ENCODE data around the gene CCND1. TPM values are rescaled to one million over a fixed set of nuclear protein-coding genes. Genes with fewer than 3 reads are reported as not detected.
A peak's percentile ranks its signal among the peaks of the same experiment; 100 is the strongest.

CCND1 gene
- polyA plus RNA-seq, 6 donors from 2014 or later, result 1.6 to 7.7 (median 4.5) TPM; not detected in 1

DNA sequence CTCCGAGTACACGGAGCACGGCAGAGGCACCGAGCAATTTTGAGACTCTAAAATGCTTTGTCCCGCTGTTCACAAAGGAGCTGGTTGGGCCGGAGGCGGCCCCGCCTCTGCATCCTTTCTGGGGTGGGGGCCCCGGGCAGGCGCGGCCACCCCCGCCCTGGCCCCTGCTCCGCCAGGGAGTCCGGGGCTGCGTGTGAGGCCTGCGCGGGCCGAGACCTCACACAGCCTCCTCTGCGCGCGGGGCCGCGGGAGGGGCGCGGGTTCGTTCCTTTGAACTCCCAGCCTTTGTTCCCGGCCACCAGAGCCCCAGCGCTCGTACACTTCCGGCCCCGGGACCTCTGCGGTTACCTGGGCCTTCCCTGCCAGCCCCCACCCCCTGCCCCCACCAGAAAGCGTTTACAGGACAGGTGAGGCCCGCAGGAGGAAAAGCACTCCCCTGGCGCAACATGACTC is 61.3 kb downstream of the CCND1 start:
- Mint-ChIP-seq H3K27ac (no peak overlapping the region), H3K27me3 (peaks cover 40 to 69% (median 41%) of the 10 kb centered on the region in 3 donors)

DNA sequence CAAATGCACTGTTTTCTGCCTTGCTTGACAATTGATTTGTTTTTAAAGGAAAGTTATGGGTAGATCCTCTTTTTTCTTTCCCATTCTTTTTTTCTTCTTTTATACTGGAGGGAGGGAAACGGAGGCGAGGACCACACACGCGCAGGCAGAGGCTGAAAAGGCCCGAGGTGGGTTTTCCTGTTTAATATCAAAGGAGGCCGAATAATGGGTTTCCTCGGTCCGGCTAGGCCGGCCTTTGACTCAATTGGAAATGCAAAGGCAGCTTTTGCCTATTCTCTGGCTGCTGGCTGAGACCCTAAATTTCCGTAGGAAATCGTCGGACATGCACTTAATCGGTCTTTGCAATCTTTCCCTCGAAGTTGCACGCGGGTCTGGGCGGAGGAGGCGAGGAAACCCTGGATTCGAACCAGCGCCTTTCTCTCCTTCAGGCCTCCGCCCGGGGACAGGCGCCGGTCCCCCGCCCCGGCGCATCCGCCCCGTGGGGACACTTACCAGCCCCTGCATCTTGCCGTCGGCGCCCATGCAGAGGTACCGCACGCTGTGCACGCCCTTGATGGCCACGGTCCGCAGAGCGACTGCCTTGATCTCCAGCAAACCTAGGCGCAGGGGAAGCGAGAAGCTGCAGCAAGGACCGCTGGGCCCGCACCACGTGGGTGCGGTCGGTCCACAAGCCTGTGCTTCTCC is 62.0 kb downstream of the CCND1 start:
- peaks cover 43 to 69% (median 43%) of the 10 kb centered on the region in 3 donors for H3K27me3 Mint-ChIP-seq
- peak overlapping the region in 5 of 8 donors; percentile 26 to 60 (median 50) for H3K4me3 Mint-ChIP-seq
- no peaks in the 10 kb centered on the region for H3K36me3 Mint-ChIP-seq

More for the DNA sequence above, 61.3 kb downstream of the CCND1 start:
- Mint-ChIP-seq H3K4me3 (peak overlapping the region in 2 of 8 donors; percentile 50 to 55), H3K36me3 (no peaks in the 10 kb centered on the region), H3K9me3 (no peaks in the 10 kb centered on the region), H3K4me1 (peaks cover 16 to 28% (median 23%) of the 10 kb centered on the region in 3 donors)
- no peak for ATAC-seq (ENCODE audit: low read depth in 2 of 2)
- no peak for DNase-seq

DNA sequence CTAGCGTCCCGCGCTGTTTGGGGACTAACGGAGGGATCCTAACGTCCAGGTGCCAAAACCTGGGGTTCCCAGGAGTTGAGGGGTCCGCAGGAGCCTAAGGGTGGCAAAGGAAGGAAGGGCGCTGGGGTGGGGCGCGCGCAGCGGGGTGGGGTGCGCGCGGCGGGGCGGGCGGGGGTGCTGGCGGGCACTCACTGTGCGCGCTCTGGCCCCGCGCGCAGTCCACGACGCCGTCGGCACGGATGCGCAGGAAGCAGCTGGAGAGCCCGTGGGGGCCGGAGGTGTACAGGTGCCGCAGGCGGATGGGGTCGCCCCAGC is 62.5 kb downstream of the CCND1 start:
- Mint-ChIP-seq H3K4me3 (peak overlapping the region in 5 of 8 donors; percentile 26 to 60 (median 29)), H3K36me3 (no peaks in the 10 kb centered on the region), H3K27me3 (peaks cover 43 to 72% (median 43%) of the 10 kb centered on the region in 3 donors), H3K9me3 (no peaks in the 10 kb centered on the region), H3K4me1 (peaks cover 16 to 28% (median 23%) of the 10 kb centered on the region in 3 donors), H3K27ac (peak overlapping the region in 1 of 6 donors; percentile 81)
- no peak for DNase-seq
- ATAC-seq (ENCODE audit: low read depth in 2 of 2), result no peak

More for the DNA sequence above, 62.0 kb downstream of the CCND1 start:
- ATAC-seq (ENCODE audit: low read depth in 2 of 2) (no peak), DNase-seq (no peak)
- no peaks in the 10 kb centered on the region for H3K9me3 Mint-ChIP-seq
- H3K4me1 Mint-ChIP-seq, result peaks cover 16 to 28% (median 23%) of the 10 kb centered on the region in 3 donors
- peak overlapping the region in 2 of 6 donors; percentile 61 to 81 for H3K27ac Mint-ChIP-seq

Other genes with a start within 250 kb of the CCND1 start
- gene LINC01488, start 159.5 kb upstream of the CCND1 start, polyA plus RNA-seq (ENCODE audit: low read depth in 6 of 6), result not detected
- 10 to 100 TPM; 15.9 to 26.9 (median 16.8) TPM for gene LTO1, start 34.2 kb downstream of the CCND1 start, polyA plus RNA-seq (ENCODE audit: low read depth in 6 of 6)
- not detected for gene FGF19, start 62.9 kb downstream of the CCND1 start, polyA plus RNA-seq (ENCODE audit: low read depth in 6 of 6)
- not detected for gene FGF4, start 134.2 kb downstream of the CCND1 start, polyA plus RNA-seq (ENCODE audit: low read depth in 6 of 6)
- not detected for gene FGF3, start 178.3 kb downstream of the CCND1 start, polyA plus RNA-seq (ENCODE audit: low read depth in 6 of 6)